Motor neuron (in vitro differentiated cells): Measurements from ENCODE around the gene HMG20A. TPM values are rescaled to one million over a fixed set of nuclear protein-coding genes. Genes with fewer than 3 reads are reported as not detected.

Experiments used
- ATAC-seq, 8 experiments: fragments of 200-7000 bp; cut with Tn5 transposase; replicated peaks in 6 of 8; 2 replicates each; pipeline ENCODE4 v1.8.0; 2021; ENCODE audit warnings: mild to moderate bottlenecking in 8 of 8, moderate library complexity in 8 of 8
- H3K27ac ChIP-seq, 2 donors: fragments of 250-450 bp; sonication (Bioruptor Pico); 2 replicates each; pipeline ENCODE4 v1.9.0; 2021; ENCODE audit warnings: antibody characterized with exemption in 2 of 2, mild to moderate bottlenecking in 2 of 2, moderate library complexity in 1 of 2
- H3K4me1 ChIP-seq, 2 donors: fragments of 250-450 bp; sonication (Bioruptor Pico); replicated peaks in 1 of 2; 2 replicates each; pipeline ENCODE4 v1.6.1; 2021; ENCODE audit warnings: antibody characterized with exemption in 2 of 2, mild to moderate bottlenecking in 2 of 2, moderate library complexity in 1 of 2
- H3K4me3 ChIP-seq, 5 donors: fragments of 250-450 bp; sonication (Bioruptor Pico); 2 replicates each; pipeline ENCODE4 v1.9.0; 2021; ENCODE audit warnings: antibody characterized with exemption in 5 of 5, mild to moderate bottlenecking in 5 of 5, moderate library complexity in 4 of 5
- WGBS, 10 experiments: fragments of 450-650 bp; shearing (Covaris generic); methylation state at CpG; one replicate each; pipeline ENCODE4 v1.0.0; 2022; 5-methylcytosine and 5-hydroxymethylcytosine counted together
- in situ Hi-C, 9 experiments: fragments of 400-800 bp; cut with MboI; loops; one replicate each; pipeline ENCODE4 v1.15.0; 2021; ENCODE audit warnings: low sequenced_read_pairs in 9 of 9, low pct_unique_long_range_greater_than_20kb in 2 of 9; ENCODE audit not compliant: unreplicated experiment in 9 of 9
- total RNA-seq, 8 experiments: library from RNA; unstranded; fragments of 300-600 nt; gene quantifications; 2 replicates each; pipeline versions ENCODE4 v1.2.3 to v1.2.4, GENCODE V29; 2022

HMG20A gene
- total RNA-seq, 8 experiments from 2014 or later: 29.0 to 82.3 (median 37.6) TPM

- ATAC-seq: peak in 3 of 8 experiments; percentile 41 to 71 (median 50)
- 32 to 100% (median 70%) methylated on average over 1 to 5 of the region's 5 CpGs for WGBS, 10 experiments
Observed at GRCh38 chr15:77457191-77457904, 36.7 kb downstream of the HMG20A start.

GRCh38 chr15:77457905-77458265, 37.2 kb downstream of the HMG20A start:
- in situ Hi-C loops: no loop called here

More at GRCh38 chr15:77457191-77457904, 36.7 kb downstream of the HMG20A start:
- in situ Hi-C loops: no loop called here
- no peak overlapping the region for H3K27ac ChIP-seq
- no peak overlapping the region for H3K4me3 ChIP-seq
- H3K4me1 ChIP-seq: peaks cover 0 to 10% of the 10 kb centered on the region in 2 donors

GRCh38 chr15:77459031-77459430, 38.3 kb downstream of the HMG20A start:
- H3K4me1 ChIP-seq: peaks cover 0 to 10% of the 10 kb centered on the region in 2 donors
- WGBS, 10 experiments: 86 to 100% (median 94%) methylated on average over 1 to 2 of the region's 2 CpGs; no CpG with 5 or more reads in 1 of the 10 experiments
- H3K27ac ChIP-seq: no peak overlapping the region
- H3K4me3 ChIP-seq: no peak overlapping the region
- no peak for ATAC-seq
- in situ Hi-C loops: no loop called here

More at GRCh38 chr15:77457905-77458265, 37.2 kb downstream of the HMG20A start:
- peaks cover 0 to 10% of the 10 kb centered on the region in 2 donors for H3K4me1 ChIP-seq
- H3K27ac ChIP-seq: no peak overlapping the region
- no peak overlapping the region for H3K4me3 ChIP-seq
- no peak for ATAC-seq

GRCh38 chr15:77461486-77461885, 40.8 kb downstream of the HMG20A start:
- H3K27ac ChIP-seq: no peak overlapping the region
- in situ Hi-C loops: no loop called here
- no peak overlapping the region for H3K4me3 ChIP-seq
- no peak for ATAC-seq
- H3K4me1 ChIP-seq: peaks cover 0 to 10% of the 10 kb centered on the region in 2 donors

GRCh38 chr15:77464129-77464865, 43.6 kb downstream of the HMG20A start:
- 92 to 100% (median 100%) methylated on average over 1 to 3 of the region's 3 CpGs; no CpG with 5 or more reads in 2 of the 10 experiments for WGBS, 10 experiments
- ATAC-seq: no peak
- H3K27ac ChIP-seq: no peak overlapping the region
- no peak overlapping the region for H3K4me3 ChIP-seq
- in situ Hi-C loops: no loop called here
- H3K4me1 ChIP-seq: no peaks in the 10 kb centered on the region

- ATAC-seq: no peak
- H3K27ac ChIP-seq: no peak overlapping the region
Observed at GRCh38 chr15:77466521-77466920, 45.8 kb downstream of the HMG20A start.

GRCh38 chr15:77468896-77469295, 48.2 kb downstream of the HMG20A start:
- WGBS, 10 experiments: 69 to 100% (median 83%) methylated on average over 2 to 3 of the region's 3 CpGs; no CpG with 5 or more reads in 1 of the 10 experiments
- peaks cover 0 to 2% of the 10 kb centered on the region in 2 donors for H3K4me1 ChIP-seq
- no peak overlapping the region for H3K27ac ChIP-seq
- H3K4me3 ChIP-seq: no peak overlapping the region
- ATAC-seq: no peak
- in situ Hi-C loops: no loop called here

More at GRCh38 chr15:77466521-77466920, 45.8 kb downstream of the HMG20A start:
- in situ Hi-C loops: no loop called here
- 44 to 100% (median 86%) methylated on average over 1 of the region's 1 CpG; no CpG with 5 or more reads in 3 of the 10 experiments for WGBS, 10 experiments
- Histone ChIP-seq H3K4me3 (no peak overlapping the region), H3K4me1 (peaks cover 0 to 2% of the 10 kb centered on the region in 2 donors)

- Histone ChIP-seq H3K4me3 (no peak overlapping the region), H3K4me1 (peaks cover 0 to 2% of the 10 kb centered on the region in 2 donors), H3K27ac (no peak overlapping the region)
- ATAC-seq: peak in 5 of 8 experiments; percentile 82 to 96 (median 86)
- in situ Hi-C loops: no loop called here
Observed at GRCh38 chr15:77470235-77470634, 49.5 kb downstream of the HMG20A start.

GRCh38 chr15:77473328-77473727, 52.6 kb downstream of the HMG20A start:
- H3K4me1 ChIP-seq: peaks cover 0 to 2% of the 10 kb centered on the region in 2 donors
- no peak overlapping the region for H3K4me3 ChIP-seq
- in situ Hi-C loops: no loop called here
- no peak for ATAC-seq
- no peak overlapping the region for H3K27ac ChIP-seq

GRCh38 chr15:77474310-77474988, 53.8 kb downstream of the HMG20A start:
- WGBS, 10 experiments: 52 to 100% (median 90%) methylated on average over 1 to 3 of the region's 3 CpGs; no CpG with 5 or more reads in 1 of the 10 experiments

GRCh38 chr15:77475001-77475400, 54.3 kb downstream of the HMG20A start:
- ATAC-seq: no peak
- no peak overlapping the region for H3K4me3 ChIP-seq
- H3K27ac ChIP-seq: no peak overlapping the region
- peaks cover 0 to 2% of the 10 kb centered on the region in 2 donors for H3K4me1 ChIP-seq
- in situ Hi-C loops: loop anchor here in 2 of 9 experiments (25.0 kb wide), 2 partner anchors 338 to 363 kb away; no protein-coding TSS in a partner anchor
- WGBS, 10 experiments: 55 to 100% (median 89%) methylated on average over 1 to 2 of the region's 2 CpGs; no CpG with 5 or more reads in 3 of the 10 experiments

More at GRCh38 chr15:77474310-77474988, 53.8 kb downstream of the HMG20A start:
- in situ Hi-C loops: no loop called here
- peaks cover 0 to 2% of the 10 kb centered on the region in 2 donors for H3K4me1 ChIP-seq
- H3K27ac ChIP-seq: no peak overlapping the region
- H3K4me3 ChIP-seq: no peak overlapping the region
- ATAC-seq: peak in 1 of 8 experiments; percentile 55

GRCh38 chr15:77475898-77476297, 55.2 kb downstream of the HMG20A start:
- Histone ChIP-seq H3K27ac (no peak overlapping the region), H3K4me3 (no peak overlapping the region), H3K4me1 (no peaks in the 10 kb centered on the region)
- in situ Hi-C loops: loop anchor here in 2 of 9 experiments (25.0 kb wide), 2 partner anchors 339 to 364 kb away; no protein-coding TSS in a partner anchor
- 53 to 100% (median 100%) methylated on average over 1 to 4 of the region's 5 CpGs; no CpG with 5 or more reads in 1 of the 10 experiments for WGBS, 10 experiments
- ATAC-seq: no peak

- Histone ChIP-seq H3K27ac (no peak overlapping the region), H3K4me3 (no peak overlapping the region), H3K4me1 (peaks cover 0 to 8% of the 10 kb centered on the region in 2 donors)
- in situ Hi-C loops: loop anchor here in 2 of 9 experiments (25.0 kb wide), 2 partner anchors 340 to 365 kb away; no protein-coding TSS in a partner anchor
- ATAC-seq: no peak
- WGBS, 10 experiments: 67 to 100% (median 100%) methylated on average over 1 of the region's 1 CpG; no CpG with 5 or more reads in 4 of the 10 experiments
Observed at GRCh38 chr15:77476995-77477394, 56.3 kb downstream of the HMG20A start.
